Esophagus muscularis mucosa (tissue), 4 donors: Measurements from ENCODE around the gene SPIN1. TPM values are rescaled to one million over a fixed set of nuclear protein-coding genes. Genes with fewer than 3 reads are reported as not detected.

Experiments
- DNase-seq: peaks from one replicate; pipeline ENCODE4 v3.0.0-alpha.2; 2017; ENCODE audit errors: extremely low spot score
- H3K27ac ChIP-seq, 4 donors: fragments of 200-600 bp; sonication (generic); replicated peaks in 1 of 4; 1 replicate in 3 of 4; 2 replicates in 1 of 4; pipeline ENCODE4 v1.5.1; 2016 to 2019; ENCODE audit warnings: mild to moderate bottlenecking in 1 of 4
- H3K27me3 ChIP-seq, 4 donors: fragments of 200-600 bp; sonication (generic); one replicate each; pipeline versions ENCODE4 v1.5.1 to v1.6.0; 2016 to 2019
- H3K36me3 ChIP-seq, 4 donors: fragments of 200-600 bp; sonication (generic); one replicate each; pipeline ENCODE4 v1.5.1; 2016 to 2019
- H3K4me1 ChIP-seq, 4 donors: fragments of 200-600 bp; sonication (generic); one replicate each; pipeline ENCODE4 v1.5.1; 2016 to 2019
- H3K4me3 ChIP-seq, 4 donors: fragments of 200-600 bp; sonication (generic); 1 replicate in 2 of 4; 2 replicates in 2 of 4; pipeline ENCODE4 v1.5.1; 2016 to 2019; ENCODE audit warnings: mild to moderate bottlenecking in 4 of 4, moderate library complexity in 1 of 4
- H3K9me3 ChIP-seq, 4 donors: fragments of 200-600 bp; sonication (generic); 1 replicate in 3 of 4; 2 replicates in 1 of 4; pipeline ENCODE4 v1.5.1; 2016 to 2019
- CTCF ChIP-seq, 3 experiments: fragments of 200-600 bp in 2 of 3; fragments of 450-650 bp in 1 of 3; sonication (generic) in 2 of 3; IDR thresholded peaks; one replicate each; pipeline ENCODE4 v1.5.1; 2017 to 2019; ENCODE audit warnings: antibody characterized with exemption in 3 of 3, mild to moderate bottlenecking in 2 of 3, moderate library complexity in 1 of 3
- EP300 ChIP-seq: sonication (generic); formaldehyde crosslinking; IDR thresholded peaks from one replicate; pipeline ENCODE4 v1.6.1; 2017; ENCODE audit warnings: antibody characterized with exemption
- POLR2A ChIP-seq: fragments of 450-650 bp; IDR thresholded peaks from one replicate; pipeline ENCODE4 v1.6.1; 2017; ENCODE audit warnings: antibody characterized with exemption, moderate library complexity, mild to moderate bottlenecking, low read depth
- POLR2AphosphoS5 ChIP-seq, 2 donors: sonication (generic); formaldehyde crosslinking; IDR thresholded peaks; one replicate each; pipeline ENCODE4 v1.6.1; 2017; ENCODE audit warnings: antibody characterized with exemption in 2 of 2
- WGBS: methylation state at CpG from one replicate; pipeline ENCODE4 v1.1.5; 2018; 5-methylcytosine and 5-hydroxymethylcytosine counted together
- intact Hi-C: fragments of 100-400 bp; cut with DNase I; formaldehyde crosslinking; loops from one replicate; pipeline ENCODE4 v1.15.1; 2023
- total RNA-seq, 4 donors: library from RNA; depleted of rRNA; stranded (reverse); fragments of >200 nt; gene quantifications; one replicate each; pipeline versions ENCODE4 v1.1.0 to v1.2.1, GENCODE V29; 2016

SPIN1 gene
- total RNA-seq, 4 donors from 2014 or later: 68.5 to 100 (median 81.5) TPM

GRCh38 chr9:88435336-88435735 lies 47.1 kb downstream of the SPIN1 start:
- H3K4me1 ChIP-seq: peaks cover 0 to 3% (median under 1%) of the 10 kb centered on the region in 4 donors
- DNase-seq: no peak
- intact Hi-C loops: no loop called here
- H3K27me3 ChIP-seq: no peaks in the 10 kb centered on the region
- no peak overlapping the region for H3K4me3 ChIP-seq
- H3K27ac ChIP-seq: no peak overlapping the region
- peaks cover 0 to 64% (median 25%) of the 10 kb centered on the region in 4 donors for H3K36me3 ChIP-seq
- WGBS: 100% methylated on average over 2 of the region's 2 CpGs
- no peak for TF ChIP-seq EP300
- no peak for TF ChIP-seq CTCF (IDR thresholded peaks at IDR 0.05)
- TF ChIP-seq POLR2AphosphoS5 (IDR thresholded peaks at IDR 0.05): no peak
- TF ChIP-seq POLR2A: no peak
- H3K9me3 ChIP-seq: no peaks in the 10 kb centered on the region

- DNase-seq: no peak
- WGBS: 94% methylated on average over 4 of the region's 4 CpGs
- Histone ChIP-seq H3K9me3 (no peaks in the 10 kb centered on the region), H3K27me3 (no peaks in the 10 kb centered on the region), H3K4me1 (peaks cover 0 to 3% (median 0%) of the 10 kb centered on the region in 4 donors), H3K27ac (no peak overlapping the region), H3K4me3 (no peak overlapping the region), H3K36me3 (peaks cover 0 to 56% (median 27%) of the 10 kb centered on the region in 4 donors)
- TF ChIP-seq POLR2A: no peak
- TF ChIP-seq EP300: no peak
- TF ChIP-seq CTCF (IDR thresholded peaks at IDR 0.05): no peak
- no peak for TF ChIP-seq POLR2AphosphoS5 (IDR thresholded peaks at IDR 0.05)
- intact Hi-C loops: no loop called here
Observed at GRCh38 chr9:88436379-88436778, 48.1 kb downstream of the SPIN1 start.

- H3K27me3 ChIP-seq: no peaks in the 10 kb centered on the region
- intact Hi-C loops: no loop called here
- peaks cover 0 to 45% (median 27%) of the 10 kb centered on the region in 4 donors for H3K36me3 ChIP-seq
Observed at GRCh38 chr9:88437210-88438146, 49.2 kb downstream of the SPIN1 start.

GRCh38 chr9:88438811-88439210 lies 50.6 kb downstream of the SPIN1 start:
- intact Hi-C loops: no loop called here
- peaks cover 0 to 32% (median 22%) of the 10 kb centered on the region in 4 donors for H3K36me3 ChIP-seq
- H3K9me3 ChIP-seq: no peaks in the 10 kb centered on the region
- 84% methylated on average over 3 of the region's 3 CpGs for WGBS
- no peak overlapping the region for H3K27ac ChIP-seq
- TF ChIP-seq POLR2A (no peak), CTCF (IDR thresholded peaks at IDR 0.05) (no peak), POLR2AphosphoS5 (IDR thresholded peaks at IDR 0.05) (no peak), EP300 (no peak)
- no peaks in the 10 kb centered on the region for H3K27me3 ChIP-seq
- no peak for DNase-seq
- peaks cover 0 to 4% (median 1%) of the 10 kb centered on the region in 4 donors for H3K4me1 ChIP-seq
- no peak overlapping the region for H3K4me3 ChIP-seq

More at GRCh38 chr9:88437210-88438146, 49.2 kb downstream of the SPIN1 start:
- Histone ChIP-seq H3K4me1 (peaks cover 0 to 3% (median 0%) of the 10 kb centered on the region in 4 donors), H3K9me3 (no peaks in the 10 kb centered on the region), H3K4me3 (no peak overlapping the region), H3K27ac (no peak overlapping the region)
- 95% methylated on average over 13 of the region's 13 CpGs for WGBS
- TF ChIP-seq POLR2A (no peak), POLR2AphosphoS5 (IDR thresholded peaks at IDR 0.05) (no peak), EP300 (no peak)
- no peak for DNase-seq

- no peak overlapping the region for H3K4me3 ChIP-seq
- 95% methylated on average over 15 of the region's 15 CpGs for WGBS
- intact Hi-C loops: no loop called here
- peaks cover 0 to 4% (median 1%) of the 10 kb centered on the region in 4 donors for H3K4me1 ChIP-seq
- H3K9me3 ChIP-seq: no peaks in the 10 kb centered on the region
- H3K36me3 ChIP-seq: peaks cover 0 to 14% (median 13%) of the 10 kb centered on the region in 4 donors
- H3K27ac ChIP-seq: no peak overlapping the region
- no peaks in the 10 kb centered on the region for H3K27me3 ChIP-seq
- TF ChIP-seq POLR2AphosphoS5 (IDR thresholded peaks at IDR 0.05): no peak
- no peak for TF ChIP-seq CTCF (IDR thresholded peaks at IDR 0.05)
- no peak for TF ChIP-seq EP300
- TF ChIP-seq POLR2A: no peak
- DNase-seq: no peak
Observed at GRCh38 chr9:88441301-88442007, 53.2 kb downstream of the SPIN1 start.
